GM13976 (cell line): ENCODE measurements around the gene MALRD1.

ENCODE experiments used
- DNase-seq: peaks from one replicate; pipeline ENCODE4 v3.0.0; 2012; ENCODE audit warnings: low spot score
- in situ Hi-C: fragments of 300-500 bp; cut with MboI; formaldehyde crosslinking; loops from one replicate; pipeline ENCODE4 v1.12.0; 2022; ENCODE audit warnings: low sequenced_read_pairs, mixed read lengths, inconsistent platforms; ENCODE audit not compliant: unreplicated experiment
- TF ChIP-seq, protein P1 (sequence below): IDR thresholded peaks from 2 replicates; pipeline ENCODE4 v1.5.1; 2012; ENCODE audit warnings: borderline replicate concordance, mild to moderate bottlenecking; ENCODE audit not compliant: insufficient read depth; ENCODE audit errors: extremely low read depth, missing control alignments, control extremely low read depth

Gene MALRD1

GRCh38 chr10:19579761-19580545 lies 531.4 kb downstream of the MALRD1 start:
- in situ Hi-C loops = no loop called here
- DNase-seq = no peak
- TF ChIP-seq, protein P1, sequence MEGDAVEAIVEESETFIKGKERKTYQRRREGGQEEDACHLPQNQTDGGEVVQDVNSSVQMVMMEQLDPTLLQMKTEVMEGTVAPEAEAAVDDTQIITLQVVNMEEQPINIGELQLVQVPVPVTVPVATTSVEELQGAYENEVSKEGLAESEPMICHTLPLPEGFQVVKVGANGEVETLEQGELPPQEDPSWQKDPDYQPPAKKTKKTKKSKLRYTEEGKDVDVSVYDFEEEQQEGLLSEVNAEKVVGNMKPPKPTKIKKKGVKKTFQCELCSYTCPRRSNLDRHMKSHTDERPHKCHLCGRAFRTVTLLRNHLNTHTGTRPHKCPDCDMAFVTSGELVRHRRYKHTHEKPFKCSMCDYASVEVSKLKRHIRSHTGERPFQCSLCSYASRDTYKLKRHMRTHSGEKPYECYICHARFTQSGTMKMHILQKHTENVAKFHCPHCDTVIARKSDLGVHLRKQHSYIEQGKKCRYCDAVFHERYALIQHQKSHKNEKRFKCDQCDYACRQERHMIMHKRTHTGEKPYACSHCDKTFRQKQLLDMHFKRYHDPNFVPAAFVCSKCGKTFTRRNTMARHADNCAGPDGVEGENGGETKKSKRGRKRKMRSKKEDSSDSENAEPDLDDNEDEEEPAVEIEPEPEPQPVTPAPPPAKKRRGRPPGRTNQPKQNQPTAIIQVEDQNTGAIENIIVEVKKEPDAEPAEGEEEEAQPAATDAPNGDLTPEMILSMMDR = no peak

DNA sequence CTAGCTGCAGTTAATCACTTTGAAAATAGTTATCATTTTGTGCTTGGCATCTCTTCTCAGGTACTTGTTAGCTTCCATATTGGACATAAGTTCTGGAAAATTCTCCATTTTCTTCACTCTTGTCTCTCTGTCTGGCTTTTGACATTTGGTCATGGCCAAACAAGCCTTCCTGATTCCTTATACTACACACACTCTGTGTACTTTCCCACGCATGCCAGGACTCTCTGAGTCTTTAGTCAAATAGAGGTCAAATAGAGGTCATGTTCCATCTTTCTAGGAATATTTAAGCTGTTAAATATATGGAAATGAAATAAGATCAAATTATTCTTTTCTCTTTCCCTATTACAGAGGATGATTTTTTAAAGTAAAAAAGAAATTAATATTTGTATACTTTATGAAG lies 532.1 kb downstream of the MALRD1 start:
- TF ChIP-seq, protein P1 = no peak
- DNase-seq = no peak
- in situ Hi-C loops = no loop called here

DNA sequence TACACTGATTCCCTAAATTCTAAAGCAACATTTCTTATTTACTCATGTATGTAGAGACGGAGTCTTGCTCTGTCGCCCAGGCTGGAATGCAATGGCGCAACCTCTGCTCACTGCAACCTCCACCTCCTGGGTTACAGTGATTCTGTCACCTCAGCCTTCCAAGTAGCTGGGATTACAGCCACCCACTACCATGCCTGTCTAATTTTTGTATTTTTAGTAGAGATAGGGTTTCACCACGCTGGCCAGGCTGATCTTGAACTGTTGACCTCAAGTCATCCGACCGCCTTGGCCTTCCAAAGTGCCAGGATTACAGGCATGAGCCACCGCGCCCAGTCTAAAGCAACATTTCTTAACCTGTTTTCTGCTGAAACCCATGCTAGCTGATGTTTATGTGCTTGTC lies 540.0 kb downstream of the MALRD1 start:
- no peak for DNase-seq
- TF ChIP-seq, protein P1 = no peak
- in situ Hi-C loops = no loop called here

GRCh38 chr10:19592276-19592675 lies 543.7 kb downstream of the MALRD1 start:
- in situ Hi-C loops = no loop called here
- DNase-seq = no peak
- TF ChIP-seq, protein P1 = no peak

DNA sequence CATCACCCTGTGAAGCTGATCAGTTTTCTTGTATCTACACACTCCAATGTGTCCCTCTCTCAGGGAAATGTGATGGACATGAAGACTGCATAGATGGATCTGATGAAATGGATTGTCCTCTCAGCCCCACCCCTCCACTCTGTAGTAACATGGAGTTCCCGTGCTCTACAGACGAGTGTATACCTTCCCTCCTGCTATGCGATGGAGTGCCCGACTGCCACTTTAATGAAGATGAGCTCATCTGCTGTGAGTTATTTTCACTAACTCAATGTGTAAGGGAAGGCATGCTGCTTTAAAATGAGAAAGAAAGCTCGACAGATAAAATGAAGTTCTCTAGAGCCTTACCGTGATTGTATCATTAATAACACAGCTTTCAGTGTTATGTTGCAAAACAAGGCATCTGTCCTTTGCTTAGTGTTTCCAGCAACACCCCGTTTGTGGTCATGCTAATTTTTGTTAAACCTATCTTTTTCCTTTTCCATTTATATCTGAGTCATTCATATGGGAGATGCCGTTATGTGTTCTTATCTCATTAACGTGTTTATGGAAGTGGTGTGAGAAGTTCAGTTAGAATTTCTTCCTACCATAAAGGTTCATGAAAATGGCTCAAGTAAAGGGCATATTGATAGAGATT lies 546.7 kb downstream of the MALRD1 start:
- no peak for DNase-seq
- in situ Hi-C loops = no loop called here
- TF ChIP-seq, protein P1 = no peak

GRCh38 chr10:19605806-19606205 lies 557.2 kb downstream of the MALRD1 start:
- TF ChIP-seq, protein P1 = no peak
- no peak for DNase-seq
- in situ Hi-C loops = no loop called here

DNA sequence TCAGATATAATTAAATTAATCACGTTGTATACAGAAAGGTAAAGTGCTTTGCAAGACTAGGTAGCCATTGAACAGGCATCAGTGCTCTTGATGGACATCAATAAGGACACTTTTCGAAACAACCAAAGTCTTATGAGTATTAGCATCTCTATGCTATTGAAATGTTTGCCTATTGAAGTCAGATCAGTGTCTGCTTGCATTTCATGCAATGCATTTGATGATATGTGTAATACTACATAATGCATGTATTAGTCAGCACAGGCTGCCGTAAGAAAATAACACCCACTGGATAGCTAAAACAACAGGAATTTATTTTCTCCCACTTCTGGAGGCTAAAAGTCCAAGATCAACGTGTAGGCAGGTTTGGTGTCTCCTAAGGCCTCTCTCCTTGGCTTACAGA lies 558.4 kb downstream of the MALRD1 start:
- TF ChIP-seq, protein P1 = no peak
- DNase-seq = no peak
- in situ Hi-C loops = no loop called here
